ENCODE measurements around the gene CFC1B. TPM values are rescaled to one million over a fixed set of nuclear protein-coding genes. Genes with fewer than 3 reads are reported as not detected.

The CFC1B gene
- total RNA-seq, result not detected in 2 replicates

DNA sequence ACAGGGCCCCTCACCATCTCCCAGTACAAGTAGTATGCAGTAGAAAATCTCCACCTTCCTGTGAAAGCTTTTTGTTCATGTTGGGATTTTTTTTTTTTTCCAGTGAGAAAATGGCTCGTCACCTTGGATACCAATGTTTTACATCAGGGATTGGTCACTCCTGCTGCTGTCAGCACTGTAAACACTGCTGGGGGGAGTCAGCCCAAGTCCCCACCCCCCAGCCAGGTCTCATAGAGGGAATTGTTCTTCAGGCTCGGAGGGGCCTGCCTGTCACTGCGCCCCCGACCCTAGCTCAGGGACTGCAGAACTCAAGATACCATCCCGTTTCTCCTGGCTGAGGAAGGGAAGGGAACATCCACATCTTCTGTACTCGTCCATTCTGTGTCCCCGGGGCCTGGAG, at the start of gene CFC1B:
CFC1B (plus strand) TSS at position 231 of the 400 bp plus-strand sequence. CDS start 263 bp downstream, outside the sequence.

GRCh38 chr2:130509228-130509627, 11.8 kb upstream of the CFC1B start, which contains the start of gene POTEI:
TSS of gene POTEI (minus strand) at chr2:130509328. CDS start at chr2:130509235, 93 bp downstream.

Other genes starting within 250 kb of the CFC1B start
- gene IMP4, start 178.3 kb upstream of the CFC1B start, total RNA-seq, result 84.6 and 133 TPM in 2 replicates
- gene PTPN18, start 165.2 kb upstream of the CFC1B start, total RNA-seq, result 26.7 and 30.7 TPM in 2 replicates
- gene POTEI, start 11.9 kb upstream of the CFC1B start, total RNA-seq, result not detected in 2 replicates
- not detected in 2 replicates for gene CFC1, start 78.4 kb downstream of the CFC1B start, total RNA-seq
- not detected in 2 replicates for gene POTEJ, start 90.2 kb downstream of the CFC1B start, total RNA-seq
- not detected in 2 replicates for gene GPR148, start 207.8 kb downstream of the CFC1B start, total RNA-seq
- not detected in 2 replicates for gene AMER3, start 234.3 kb downstream of the CFC1B start, total RNA-seq